Astrocyte (in vitro differentiated cells and primary cell): ENCODE data around the gene TUT7. TPM values are rescaled to one million over a fixed set of nuclear protein-coding genes. Genes with fewer than 3 reads are reported as not detected.

Experiments used
- DNase-seq: peaks from one replicate; pipeline ENCODE4 v3.0.0-alpha.2; 2010; ENCODE audit warnings: low read depth
- FAIRE-seq: peaks from 2 replicates; lab custom pipeline; 2011; peaks lifted over from hg19 to GRCh38; lab: Jason Lieb, UNC
- H2AFZ ChIP-seq: 2 replicates; pipeline ENCODE4 v1.6.0; 2012; ENCODE audit warnings: low read depth, low read length, inconsistent platforms
- H3K27ac ChIP-seq: 2 replicates; pipeline ENCODE4 v1.5.1; 2011; ENCODE audit warnings: low read depth, low read length, inconsistent platforms
- H3K27me3 ChIP-seq: 2 replicates; pipeline ENCODE4 v1.6.0; 2011; ENCODE audit warnings: low read length, inconsistent platforms; ENCODE audit not compliant: insufficient read depth
- H3K36me3 ChIP-seq: 2 replicates; pipeline ENCODE4 v1.5.1; 2011; ENCODE audit warnings: low read length, inconsistent platforms; ENCODE audit not compliant: insufficient read depth
- H3K4me1 ChIP-seq: 2 replicates; pipeline ENCODE4 v1.5.1; 2011; ENCODE audit warnings: low read length, inconsistent platforms; ENCODE audit not compliant: insufficient read depth
- H3K4me2 ChIP-seq: 2 replicates; pipeline ENCODE4 v1.6.0; 2012; ENCODE audit warnings: low read length, inconsistent platforms
- H3K4me3 ChIP-seq: 2 replicates; pipeline ENCODE4 v1.5.1; 2011; ENCODE audit warnings: low read depth, mild to moderate bottlenecking, low read length, inconsistent platforms; ENCODE audit not compliant: insufficient read depth
- H3K79me2 ChIP-seq: 2 replicates; pipeline ENCODE4 v1.6.0; 2012; ENCODE audit warnings: mild to moderate bottlenecking, low read length, inconsistent platforms; ENCODE audit not compliant: insufficient read depth
- H3K9ac ChIP-seq: 2 replicates; pipeline ENCODE4 v1.6.0; 2012; ENCODE audit warnings: mild to moderate bottlenecking, low read length, inconsistent platforms
- H3K9me3 ChIP-seq: 2 replicates; pipeline ENCODE4 v1.5.1; 2012; ENCODE audit warnings: low read depth, mild to moderate bottlenecking, low read length, inconsistent platforms; ENCODE audit not compliant: insufficient read depth
- H4K20me1 ChIP-seq: 2 replicates; pipeline ENCODE4 v1.6.0; 2012; ENCODE audit warnings: low read length, inconsistent platforms; ENCODE audit not compliant: insufficient read depth
- H3K27ac Mint-ChIP-seq: one replicate; pipeline ENCODE4 v1.8.0; 2021; ENCODE audit warnings: mild to moderate bottlenecking, mixed read lengths; ENCODE audit not compliant: unreplicated experiment
- H3K27me3 Mint-ChIP-seq: one replicate; pipeline ENCODE4 v1.8.0; 2021; ENCODE audit warnings: low read depth, mixed read lengths; ENCODE audit not compliant: unreplicated experiment
- H3K36me3 Mint-ChIP-seq: one replicate; pipeline ENCODE4 v1.8.0; 2021; ENCODE audit warnings: low read depth, mixed read lengths; ENCODE audit not compliant: unreplicated experiment
- H3K4me1 Mint-ChIP-seq: one replicate; pipeline ENCODE4 v1.8.0; 2021; ENCODE audit warnings: low read depth, mixed read lengths; ENCODE audit not compliant: unreplicated experiment
- H3K4me3 Mint-ChIP-seq: one replicate; pipeline ENCODE4 v1.8.0; 2021; ENCODE audit warnings: mild to moderate bottlenecking, moderate library complexity, mixed read lengths; ENCODE audit not compliant: unreplicated experiment
- H3K9me3 Mint-ChIP-seq: one replicate; pipeline ENCODE4 v1.8.0; 2021; ENCODE audit warnings: mild to moderate bottlenecking, mixed read lengths; ENCODE audit not compliant: unreplicated experiment
- CTCF ChIP-seq: IDR thresholded peaks from 2 replicates; pipeline ENCODE4 v1.5.1; 2011; ENCODE audit warnings: low read depth, mild to moderate bottlenecking, inconsistent platforms, low read length, moderate library complexity; ENCODE audit not compliant: insufficient read depth
- EZH2 ChIP-seq: IDR thresholded peaks from 2 replicates; pipeline ENCODE4 v1.6.1; 2012; ENCODE audit warnings: mild to moderate bottlenecking, low read length, inconsistent platforms; ENCODE audit not compliant: insufficient read depth
- total RNA-seq: library from RNA; stranded (reverse); gene quantifications from 2 replicates; pipeline ENCODE4 v1.2.1, GENCODE V29; 2021

TUT7 gene
- total RNA-seq, 1 donor from 2014 or later = 24.8 TPM

DNA sequence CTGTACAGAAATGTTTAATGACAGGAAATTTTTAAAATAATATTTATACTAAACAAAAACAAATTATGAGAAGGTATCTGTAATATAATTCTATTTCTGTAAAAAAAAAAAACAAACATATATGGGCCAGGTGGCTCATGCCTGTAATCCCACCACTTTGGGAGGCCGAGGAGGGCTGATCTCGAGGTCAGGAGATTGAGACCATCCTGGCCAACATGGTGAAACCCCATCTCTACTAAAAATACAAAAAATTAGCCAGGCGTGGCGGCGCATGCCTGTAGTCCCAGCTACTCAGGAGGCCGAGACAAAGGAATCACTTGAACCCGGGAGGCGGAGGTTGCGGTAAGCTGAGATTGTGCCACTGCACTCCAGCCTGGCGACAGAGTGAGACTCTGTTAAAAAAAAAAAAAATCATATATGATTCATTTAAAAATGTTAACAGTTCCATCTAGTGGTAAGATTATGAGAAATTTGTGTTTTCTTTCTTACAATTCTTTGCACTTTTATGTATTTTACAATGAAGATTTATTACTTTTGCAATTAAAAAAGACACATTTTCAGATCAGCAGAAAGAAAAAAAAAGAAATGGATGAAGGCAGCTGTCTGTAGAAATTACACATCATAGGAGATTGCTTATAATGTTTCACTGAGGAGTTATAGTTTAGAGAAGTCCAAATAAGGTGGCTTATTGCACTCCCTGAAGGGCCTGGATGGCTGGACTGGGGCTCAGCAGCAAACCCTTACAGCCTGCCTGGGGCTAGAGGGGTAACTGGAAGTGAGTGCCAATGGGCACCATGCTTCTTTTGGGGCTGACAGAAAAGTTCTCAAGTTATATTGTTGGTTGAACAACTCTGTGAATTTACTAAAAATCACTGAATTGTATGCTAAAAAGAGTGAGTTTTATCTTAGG is 115.1 kb downstream of the TUT7 start:
- H3K27ac ChIP-seq = no peak overlapping the region
- no peaks in the 10 kb centered on the region for H3K79me2 ChIP-seq
- H3K36me3 ChIP-seq = no peaks in the 10 kb centered on the region
- Mint-ChIP-seq H3K36me3 (no peaks in the 10 kb centered on the region), H3K27me3 (no peaks in the 10 kb centered on the region), H3K27ac (no peak overlapping the region), H3K4me1 (peaks cover 3% of the 10 kb centered on the region), H3K4me3 (no peak overlapping the region), H3K9me3 (no peaks in the 10 kb centered on the region)
- H3K4me2 ChIP-seq = no peak overlapping the region
- no peaks in the 10 kb centered on the region for H3K9me3 ChIP-seq
- H3K27me3 ChIP-seq = peaks cover 3% of the 10 kb centered on the region
- no peak overlapping the region for H2AFZ ChIP-seq
- no peaks in the 10 kb centered on the region for H4K20me1 ChIP-seq
- TF ChIP-seq CTCF (no peak), EZH2 (no peak)
- no peaks in the 10 kb centered on the region for H3K4me1 ChIP-seq
- H3K4me3 ChIP-seq = no peak overlapping the region
- DNase-seq = no peak
- no peak overlapping the region for H3K9ac ChIP-seq
- no peak for FAIRE-seq

Other genes starting within 250 kb of the TUT7 start
- gene C9orf153, start 94.8 kb downstream of the TUT7 start, total RNA-seq = not detected in 2 replicates
- 30.2 and 30.6 TPM in 2 replicates for gene ISCA1, start 71.9 kb downstream of the TUT7 start, total RNA-seq